Measurements from ENCODE around the gene TMEM150B.
A peak's percentile ranks its signal among the peaks of the same experiment; 100 is the strongest.

The TMEM150B gene

GRCh38 chr19:55284405-55285058 lies 40.6 kb downstream of the TMEM150B start:
- Histone ChIP-seq H4K8ac (ENCODE audit: low read depth, low read length) (no peak overlapping the region), H3K9me3 (replicated peaks in 1 of 2; ENCODE audit: control insufficient read depth in 2 of 2, insufficient read depth in 1 of 2, low read depth in 1 of 2, low read length in 2 of 2) (peaks cover 0 to 1% of the 10 kb centered on the region in 2 donors), H3K4me3 (ENCODE audit: low read length in 2 of 2) (peak overlapping the region; percentile 60 to 80), H3K9ac (ENCODE audit: low read depth, low read length, poor library complexity) (no peak overlapping the region), H3K36me3 (replicated peaks in 1 of 2; ENCODE audit: control insufficient read depth in 2 of 2, insufficient read depth in 2 of 2, low read length in 2 of 2) (peaks cover 17 to 21% of the 10 kb centered on the region in 2 donors), H3K23ac (ENCODE audit: low read depth, low read length, poor library complexity) (no peak overlapping the region), H2AK5ac (ENCODE audit: low read depth, low read length) (peak overlapping the region; percentile 53), H4K91ac (ENCODE audit: low read depth, low read length, poor library complexity) (no peak overlapping the region), H3K4me1 (ENCODE audit: control insufficient read depth in 2 of 2, insufficient read depth in 1 of 2, low read depth in 1 of 2, low read length in 2 of 2) (peaks cover 9 to 24% of the 10 kb centered on the region in 2 donors), H3K79me1 (ENCODE audit: low read depth, low read length) (peaks cover 17% of the 10 kb centered on the region), H2BK120ac (ENCODE audit: low read depth, low read length) (peak overlapping the region; percentile 4), H2BK5ac (ENCODE audit: low read length) (no peak overlapping the region), H3K4me2 (ENCODE audit: insufficient read depth, low read length, poor library complexity, severe bottlenecking) (peak overlapping the region; percentile 77), H3K18ac (ENCODE audit: low read length) (peak overlapping the region; percentile 85), H3K27me3 (ENCODE audit: control insufficient read depth in 3 of 3, insufficient read depth in 3 of 3, low read depth in 1 of 3, low read length in 3 of 3) (no peaks in the 10 kb centered on the region), H3K27ac (replicated peaks; ENCODE audit: low read length) (peak overlapping the region; percentile 19), H2AFZ (ENCODE audit: low read length) (no peak overlapping the region), H3K4ac (ENCODE audit: low read length) (no peak overlapping the region), H2BK12ac (ENCODE audit: low read length) (no peak overlapping the region), H3K14ac (ENCODE audit: low read length) (no peak overlapping the region), H2BK15ac (ENCODE audit: low read length) (peak overlapping the region; percentile 94)
- no CpG with 5 or more reads among the region's 16 CpGs for WGBS, 2 donors (ENCODE audit: extremely low coverage in 2 of 2, insufficient read length in 2 of 2, insufficient replicate concordance in 1 of 2)
- DNase-seq (ENCODE audit: low spot score) = no peak

DNA sequence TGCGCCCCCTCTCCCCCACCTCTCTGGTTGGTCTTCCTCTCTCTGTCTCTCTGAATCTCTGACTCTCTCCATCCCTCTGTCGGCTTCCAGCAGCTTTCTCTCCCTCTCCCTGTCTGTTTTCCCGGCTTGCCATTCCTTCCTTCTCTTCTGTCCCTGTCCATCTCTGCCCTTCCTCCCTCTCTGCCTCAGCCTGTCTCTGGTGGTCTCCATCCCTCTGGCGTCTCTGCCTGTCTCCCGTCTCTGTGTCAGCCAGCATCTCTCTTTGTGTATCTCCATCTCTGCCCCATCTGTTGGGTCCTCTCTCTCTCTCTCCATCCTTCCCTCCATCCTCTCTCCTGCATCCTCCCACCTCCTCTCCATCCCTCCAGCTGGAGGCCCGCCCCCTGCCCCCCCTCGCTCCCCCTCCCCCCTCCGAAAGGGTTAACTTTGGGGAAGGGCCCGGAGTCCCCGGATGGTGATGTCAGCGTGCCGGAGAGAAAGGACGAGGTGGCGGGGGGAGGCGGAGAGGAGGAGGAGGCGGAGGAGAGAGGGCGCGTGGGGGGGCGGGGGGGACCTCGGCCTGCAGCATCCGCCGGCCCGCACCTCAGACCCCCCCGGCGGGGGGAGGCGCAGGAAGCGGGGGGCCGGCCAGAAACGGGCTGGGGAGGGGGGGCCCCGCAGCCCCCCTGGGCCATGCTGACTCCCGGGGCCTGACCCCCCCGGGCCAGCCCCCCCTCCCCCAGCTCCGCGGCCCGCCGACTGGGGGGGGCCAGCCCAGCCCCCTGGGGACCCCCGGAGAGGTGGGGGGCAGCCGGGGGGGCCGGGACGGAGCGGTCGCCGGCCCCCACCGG lies 41.4 kb downstream of the TMEM150B start, which contains the start of gene BRSK1:
TSS of gene BRSK1 (plus strand) at position 450 of the 830 bp plus-strand sequence. CDS start 446 bp downstream, outside the sequence.
- peak within 1 kb of the TSS; percentile 60 to 80 for H3K4me3 ChIP-seq (ENCODE audit: low read length in 2 of 2)
- WGBS, 2 donors (ENCODE audit: extremely low coverage in 2 of 2, insufficient read length in 2 of 2, insufficient replicate concordance in 1 of 2) = no CpG with 5 or more reads among the region's 44 CpGs

DNA sequence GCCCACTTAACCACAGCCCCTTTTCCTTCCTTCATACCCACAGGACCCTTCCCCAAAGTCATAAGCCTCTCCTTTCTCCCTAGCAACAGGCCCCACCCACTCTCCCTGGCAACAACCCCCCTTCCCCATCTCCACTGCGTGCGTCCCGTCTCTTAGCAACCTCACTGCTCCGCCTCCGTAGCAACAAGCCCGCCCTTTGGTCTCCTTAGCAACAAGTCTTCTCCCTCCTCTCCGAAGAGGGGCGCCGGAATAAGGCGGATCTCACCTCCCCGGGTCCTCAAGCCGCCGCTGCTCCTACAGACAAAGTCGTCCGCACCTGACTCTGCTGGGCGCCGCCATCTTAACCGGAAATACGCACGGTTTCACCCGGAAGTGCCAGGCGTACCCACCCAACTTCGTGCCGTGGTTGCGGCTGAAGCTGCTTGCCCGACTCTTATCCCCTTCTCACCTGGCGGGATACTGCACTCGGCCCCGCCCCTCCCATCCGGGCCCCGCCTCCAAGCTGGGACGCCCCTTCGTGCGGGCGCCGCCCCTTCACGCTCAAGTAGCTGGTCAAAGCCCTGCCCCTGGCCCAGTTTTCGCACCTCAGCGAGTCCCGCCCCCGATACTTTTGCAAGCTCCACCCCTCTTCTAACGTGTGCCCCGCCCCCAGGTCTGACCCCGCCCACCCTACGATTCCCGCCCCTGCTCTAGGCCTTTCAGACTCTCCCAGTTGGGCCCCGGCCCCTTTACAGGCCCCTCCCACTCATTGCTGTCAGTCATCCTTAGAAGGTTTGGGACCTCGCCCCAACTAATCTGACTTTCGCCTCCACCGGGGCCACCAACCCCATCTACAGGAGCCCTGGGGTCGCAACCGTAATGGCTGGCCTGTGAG lies 45.1 kb downstream of the TMEM150B start, which contains the start of gene HSPBP1:
TSS of gene HSPBP1 (minus strand) at position 341 of the 874 bp plus-strand sequence. CDS start 502 bp downstream, outside the sequence.
- Histone ChIP-seq H3K18ac (ENCODE audit: low read length) (peak within 1 kb of the TSS; percentile 97), H3K27me3 (ENCODE audit: control insufficient read depth in 3 of 3, insufficient read depth in 3 of 3, low read depth in 1 of 3, low read length in 3 of 3) (no peaks in the 10 kb centered on the region), H2BK5ac (ENCODE audit: low read length) (peak within 1 kb of the TSS; percentile 71), H3K9ac (ENCODE audit: low read depth, low read length, poor library complexity) (peak within 1 kb of the TSS; percentile 64), H4K91ac (ENCODE audit: low read depth, low read length, poor library complexity) (peak within 1 kb of the TSS; percentile 69), H2AK5ac (ENCODE audit: low read depth, low read length) (peak within 1 kb of the TSS; percentile 95), H3K14ac (ENCODE audit: low read length) (peak within 1 kb of the TSS; percentile 42), H2BK12ac (ENCODE audit: low read length) (peak within 1 kb of the TSS; percentile 79), H3K4me3 (ENCODE audit: low read length in 2 of 2) (peak within 1 kb of the TSS; percentile 73 to 91), H3K9me3 (replicated peaks in 1 of 2; ENCODE audit: control insufficient read depth in 2 of 2, insufficient read depth in 1 of 2, low read depth in 1 of 2, low read length in 2 of 2) (no peaks in the 10 kb centered on the region), H3K4me1 (ENCODE audit: control insufficient read depth in 2 of 2, insufficient read depth in 1 of 2, low read depth in 1 of 2, low read length in 2 of 2) (peaks cover 10 to 21% of the 10 kb centered on the region in 2 donors), H4K8ac (ENCODE audit: low read depth, low read length) (peak within 1 kb of the TSS; percentile 43), H3K4ac (ENCODE audit: low read length) (no peak within 1 kb of the TSS), H3K79me1 (ENCODE audit: low read depth, low read length) (peaks cover 7% of the 10 kb centered on the region), H3K36me3 (replicated peaks in 1 of 2; ENCODE audit: control insufficient read depth in 2 of 2, insufficient read depth in 2 of 2, low read length in 2 of 2) (peaks cover 10 to 17% of the 10 kb centered on the region in 2 donors), H3K27ac (replicated peaks; ENCODE audit: low read length) (peak within 1 kb of the TSS; percentile 97), H2BK15ac (ENCODE audit: low read length) (peak within 1 kb of the TSS; percentile 99), H2BK120ac (ENCODE audit: low read depth, low read length) (peak within 1 kb of the TSS; percentile 87), H3K23ac (ENCODE audit: low read depth, low read length, poor library complexity) (peak within 1 kb of the TSS; percentile 53), H2AFZ (ENCODE audit: low read length) (peak within 1 kb of the TSS; percentile 84), H3K4me2 (ENCODE audit: insufficient read depth, low read length, poor library complexity, severe bottlenecking) (peak within 1 kb of the TSS; percentile 72)
- no CpG with 5 or more reads among the region's 52 CpGs for WGBS, 2 donors (ENCODE audit: extremely low coverage in 2 of 2, insufficient read length in 2 of 2, insufficient replicate concordance in 1 of 2)
- DNase-seq (ENCODE audit: low spot score) = peak; percentile 98

More for the DNA sequence above, 41.4 kb downstream of the TMEM150B start, which contains the start of gene BRSK1:
- Histone ChIP-seq H3K4me2 (ENCODE audit: insufficient read depth, low read length, poor library complexity, severe bottlenecking) (peak within 1 kb of the TSS; percentile 77), H3K36me3 (replicated peaks in 1 of 2; ENCODE audit: control insufficient read depth in 2 of 2, insufficient read depth in 2 of 2, low read length in 2 of 2) (peaks cover 10 to 13% of the 10 kb centered on the region in 2 donors), H3K9me3 (replicated peaks in 1 of 2; ENCODE audit: control insufficient read depth in 2 of 2, insufficient read depth in 1 of 2, low read depth in 1 of 2, low read length in 2 of 2) (peaks cover 0 to 1% of the 10 kb centered on the region in 2 donors), H3K23ac (ENCODE audit: low read depth, low read length, poor library complexity) (no peak within 1 kb of the TSS), H3K27ac (replicated peaks; ENCODE audit: low read length) (peak within 1 kb of the TSS; percentile 19), H3K27me3 (ENCODE audit: control insufficient read depth in 3 of 3, insufficient read depth in 3 of 3, low read depth in 1 of 3, low read length in 3 of 3) (no peaks in the 10 kb centered on the region), H3K14ac (ENCODE audit: low read length) (no peak within 1 kb of the TSS), H4K91ac (ENCODE audit: low read depth, low read length, poor library complexity) (no peak within 1 kb of the TSS), H4K8ac (ENCODE audit: low read depth, low read length) (no peak within 1 kb of the TSS), H2AFZ (ENCODE audit: low read length) (peak within 1 kb of the TSS; percentile 82), H2BK15ac (ENCODE audit: low read length) (peak within 1 kb of the TSS; percentile 85), H3K4ac (ENCODE audit: low read length) (no peak within 1 kb of the TSS), H2BK5ac (ENCODE audit: low read length) (no peak within 1 kb of the TSS), H3K79me1 (ENCODE audit: low read depth, low read length) (peaks cover 17% of the 10 kb centered on the region), H2BK12ac (ENCODE audit: low read length) (no peak within 1 kb of the TSS), H3K4me1 (ENCODE audit: control insufficient read depth in 2 of 2, insufficient read depth in 1 of 2, low read depth in 1 of 2, low read length in 2 of 2) (peaks cover 13 to 28% of the 10 kb centered on the region in 2 donors), H2BK120ac (ENCODE audit: low read depth, low read length) (peak within 1 kb of the TSS; percentile 4), H3K18ac (ENCODE audit: low read length) (peak within 1 kb of the TSS; percentile 85), H3K9ac (ENCODE audit: low read depth, low read length, poor library complexity) (no peak within 1 kb of the TSS), H2AK5ac (ENCODE audit: low read depth, low read length) (peak within 1 kb of the TSS; percentile 71)
- DNase-seq (ENCODE audit: low spot score) = peak; percentile 76
